Astrocyte (in vitro differentiated cells and primary cell): Measurements from ENCODE around the gene BBS10. TPM values are rescaled to one million over a fixed set of nuclear protein-coding genes. Genes with fewer than 3 reads are reported as not detected.
A peak's percentile ranks its signal among the peaks of the same experiment; 100 is the strongest.

Source experiments
- DNase-seq: peaks from one replicate; pipeline ENCODE4 v3.0.0-alpha.2; 2010; ENCODE audit warnings: low read depth
- FAIRE-seq: peaks from 2 replicates; lab custom pipeline; 2011; peaks lifted over from hg19 to GRCh38; lab: Jason Lieb, UNC
- H2AFZ ChIP-seq: 2 replicates; pipeline ENCODE4 v1.6.0; 2012; ENCODE audit warnings: low read depth, low read length, inconsistent platforms
- H3K27ac ChIP-seq: 2 replicates; pipeline ENCODE4 v1.5.1; 2011; ENCODE audit warnings: low read depth, low read length, inconsistent platforms
- H3K27me3 ChIP-seq: 2 replicates; pipeline ENCODE4 v1.6.0; 2011; ENCODE audit warnings: low read length, inconsistent platforms; ENCODE audit not compliant: insufficient read depth
- H3K36me3 ChIP-seq: 2 replicates; pipeline ENCODE4 v1.5.1; 2011; ENCODE audit warnings: low read length, inconsistent platforms; ENCODE audit not compliant: insufficient read depth
- H3K4me1 ChIP-seq: 2 replicates; pipeline ENCODE4 v1.5.1; 2011; ENCODE audit warnings: low read length, inconsistent platforms; ENCODE audit not compliant: insufficient read depth
- H3K4me2 ChIP-seq: 2 replicates; pipeline ENCODE4 v1.6.0; 2012; ENCODE audit warnings: low read length, inconsistent platforms
- H3K4me3 ChIP-seq: 2 replicates; pipeline ENCODE4 v1.5.1; 2011; ENCODE audit warnings: low read depth, mild to moderate bottlenecking, low read length, inconsistent platforms; ENCODE audit not compliant: insufficient read depth
- H3K79me2 ChIP-seq: 2 replicates; pipeline ENCODE4 v1.6.0; 2012; ENCODE audit warnings: mild to moderate bottlenecking, low read length, inconsistent platforms; ENCODE audit not compliant: insufficient read depth
- H3K9ac ChIP-seq: 2 replicates; pipeline ENCODE4 v1.6.0; 2012; ENCODE audit warnings: mild to moderate bottlenecking, low read length, inconsistent platforms
- H3K9me3 ChIP-seq: 2 replicates; pipeline ENCODE4 v1.5.1; 2012; ENCODE audit warnings: low read depth, mild to moderate bottlenecking, low read length, inconsistent platforms; ENCODE audit not compliant: insufficient read depth
- H4K20me1 ChIP-seq: 2 replicates; pipeline ENCODE4 v1.6.0; 2012; ENCODE audit warnings: low read length, inconsistent platforms; ENCODE audit not compliant: insufficient read depth
- H3K27ac Mint-ChIP-seq: one replicate; pipeline ENCODE4 v1.8.0; 2021; ENCODE audit warnings: mild to moderate bottlenecking, mixed read lengths; ENCODE audit not compliant: unreplicated experiment
- H3K27me3 Mint-ChIP-seq: one replicate; pipeline ENCODE4 v1.8.0; 2021; ENCODE audit warnings: low read depth, mixed read lengths; ENCODE audit not compliant: unreplicated experiment
- H3K36me3 Mint-ChIP-seq: one replicate; pipeline ENCODE4 v1.8.0; 2021; ENCODE audit warnings: low read depth, mixed read lengths; ENCODE audit not compliant: unreplicated experiment
- H3K4me1 Mint-ChIP-seq: one replicate; pipeline ENCODE4 v1.8.0; 2021; ENCODE audit warnings: low read depth, mixed read lengths; ENCODE audit not compliant: unreplicated experiment
- H3K4me3 Mint-ChIP-seq: one replicate; pipeline ENCODE4 v1.8.0; 2021; ENCODE audit warnings: mild to moderate bottlenecking, moderate library complexity, mixed read lengths; ENCODE audit not compliant: unreplicated experiment
- H3K9me3 Mint-ChIP-seq: one replicate; pipeline ENCODE4 v1.8.0; 2021; ENCODE audit warnings: mild to moderate bottlenecking, mixed read lengths; ENCODE audit not compliant: unreplicated experiment
- CTCF ChIP-seq: IDR thresholded peaks from 2 replicates; pipeline ENCODE4 v1.5.1; 2011; ENCODE audit warnings: low read depth, mild to moderate bottlenecking, inconsistent platforms, low read length, moderate library complexity; ENCODE audit not compliant: insufficient read depth
- EZH2 ChIP-seq: IDR thresholded peaks from 2 replicates; pipeline ENCODE4 v1.6.1; 2012; ENCODE audit warnings: mild to moderate bottlenecking, low read length, inconsistent platforms; ENCODE audit not compliant: insufficient read depth
- total RNA-seq: library from RNA; stranded (reverse); gene quantifications from 2 replicates; pipeline ENCODE4 v1.2.1, GENCODE V29; 2021

BBS10 gene
- total RNA-seq, 1 donor from 2014 or later = 9.8 TPM

GRCh38 chr12:76356071-76356470, 7.9 kb upstream of the BBS10 start:
- H3K4me1 Mint-ChIP-seq = peaks cover 11% of the 10 kb centered on the region
- TF ChIP-seq CTCF (no peak), EZH2 (no peak)
- Histone ChIP-seq H3K4me2 (no peak overlapping the region), H3K9me3 (no peaks in the 10 kb centered on the region), H3K27ac (no peak overlapping the region), H3K36me3 (peaks cover 4% of the 10 kb centered on the region), H2AFZ (no peak overlapping the region), H4K20me1 (no peaks in the 10 kb centered on the region), H3K27me3 (no peaks in the 10 kb centered on the region), H3K4me1 (no peaks in the 10 kb centered on the region), H3K4me3 (no peak overlapping the region), H3K79me2 (no peaks in the 10 kb centered on the region), H3K9ac (no peak overlapping the region)
- H3K27ac Mint-ChIP-seq = peak overlapping the region; percentile 34
- H3K9me3 Mint-ChIP-seq = peaks cover under 1% of the 10 kb centered on the region
- H3K4me3 Mint-ChIP-seq = no peak overlapping the region
- no peaks in the 10 kb centered on the region for H3K27me3 Mint-ChIP-seq
- no peak for DNase-seq
- H3K36me3 Mint-ChIP-seq = peaks cover 19% of the 10 kb centered on the region
- FAIRE-seq = no peak

DNA sequence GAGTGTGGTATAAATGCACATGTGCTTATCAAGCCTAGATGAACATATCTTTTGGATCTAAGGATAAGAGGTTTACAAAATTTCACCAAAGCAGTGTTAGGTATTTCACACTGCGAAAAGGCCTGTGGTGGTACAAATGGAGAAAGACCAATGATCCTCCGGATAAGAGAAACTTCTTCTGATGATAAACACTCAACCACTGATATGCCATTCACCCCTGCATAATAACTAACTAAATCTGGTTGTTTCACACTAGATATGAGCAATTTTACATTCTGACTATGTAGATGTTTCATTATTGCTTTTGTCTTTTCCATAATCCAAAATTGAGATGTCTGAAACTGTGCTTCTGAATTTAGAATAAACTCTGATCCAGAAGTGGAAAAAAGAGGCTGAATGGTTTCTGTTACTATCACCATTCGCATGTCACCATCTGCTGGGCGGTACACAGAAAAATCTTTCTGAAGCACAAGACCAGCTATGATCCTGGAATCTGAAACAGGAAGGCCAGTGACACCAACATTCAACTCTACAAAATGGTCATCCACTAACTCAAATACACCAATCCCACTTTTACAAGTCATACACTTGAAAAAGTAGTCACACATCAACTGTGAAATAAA, 1.3 kb downstream of the BBS10 start:
- H3K4me1 ChIP-seq = peaks cover 20% of the 10 kb centered on the region
- peaks cover 3% of the 10 kb centered on the region for H3K36me3 Mint-ChIP-seq
- no peaks in the 10 kb centered on the region for H3K36me3 ChIP-seq
- no peaks in the 10 kb centered on the region for H3K27me3 ChIP-seq
- H3K9me3 Mint-ChIP-seq = no peaks in the 10 kb centered on the region
- peaks cover 28% of the 10 kb centered on the region for H3K4me1 Mint-ChIP-seq
- H3K27ac ChIP-seq = peak overlapping the region; percentile 77
- H3K4me3 Mint-ChIP-seq = peak overlapping the region; percentile 93
- peaks cover 24% of the 10 kb centered on the region for H3K79me2 ChIP-seq
- H3K27me3 Mint-ChIP-seq = no peaks in the 10 kb centered on the region
- peak; percentile 89 for FAIRE-seq
- no peak overlapping the region for H2AFZ ChIP-seq
- TF ChIP-seq CTCF = peak; percentile 56
- TF ChIP-seq EZH2 = no peak
- peak overlapping the region; percentile 87 for H3K4me2 ChIP-seq
- H4K20me1 ChIP-seq = no peaks in the 10 kb centered on the region
- H3K4me3 ChIP-seq = peak overlapping the region; percentile 88
- H3K9ac ChIP-seq = peak overlapping the region; percentile 84
- peak; percentile 59 for DNase-seq
- H3K27ac Mint-ChIP-seq = peak overlapping the region; percentile 85
- no peaks in the 10 kb centered on the region for H3K9me3 ChIP-seq

DNA sequence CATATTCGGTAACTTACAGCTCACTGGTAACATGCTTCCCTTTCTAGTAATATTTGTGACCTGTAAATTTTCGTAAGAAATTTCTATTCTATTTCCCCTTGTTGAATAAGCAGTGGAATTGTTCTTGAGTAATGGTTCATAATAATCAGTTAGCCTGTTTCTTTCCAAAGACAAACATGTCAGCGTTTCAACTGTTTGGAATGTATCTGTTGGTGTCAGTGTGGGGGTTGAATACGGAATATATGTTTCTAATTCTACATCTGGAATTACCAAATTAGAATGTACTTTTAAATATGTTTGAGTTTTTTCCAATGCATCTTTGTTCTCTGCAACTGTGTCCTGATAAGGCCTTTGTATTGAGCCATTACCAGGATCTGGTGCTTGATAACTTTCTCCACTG, 2.0 kb downstream of the BBS10 start:
- Mint-ChIP-seq H3K27ac (peak overlapping the region; percentile 50), H3K4me1 (peaks cover 35% of the 10 kb centered on the region), H3K9me3 (no peaks in the 10 kb centered on the region), H3K27me3 (no peaks in the 10 kb centered on the region), H3K36me3 (peaks cover 3% of the 10 kb centered on the region), H3K4me3 (peak overlapping the region; percentile 3)
- H3K4me2 ChIP-seq = peak overlapping the region; percentile 87
- FAIRE-seq = no peak
- no peaks in the 10 kb centered on the region for H4K20me1 ChIP-seq
- no peak overlapping the region for H2AFZ ChIP-seq
- DNase-seq = peak; percentile 36
- H3K79me2 ChIP-seq = peaks cover 24% of the 10 kb centered on the region
- H3K36me3 ChIP-seq = no peaks in the 10 kb centered on the region
- H3K4me3 ChIP-seq = no peak overlapping the region
- no peaks in the 10 kb centered on the region for H3K27me3 ChIP-seq
- H3K4me1 ChIP-seq = peaks cover 24% of the 10 kb centered on the region
- H3K27ac ChIP-seq = no peak overlapping the region
- H3K9me3 ChIP-seq = no peaks in the 10 kb centered on the region
- no peak overlapping the region for H3K9ac ChIP-seq
- TF ChIP-seq EZH2 (no peak), CTCF (no peak)
